MM.1S (cell line): Measurements from ENCODE around the gene PRKAR2B.

Experiments
- DNase-seq: peaks from one replicate; pipeline ENCODE4 v3.0.0-alpha.2; 2015
- H2AFZ ChIP-seq: fragments of 300-600 bp; sonication (generic); 2 replicates; pipeline ENCODE4 v1.6.0; 2016; ENCODE audit warnings: antibody characterized with exemption, low read length
- H3F3A ChIP-seq: fragments of 300-600 bp; sonication (generic); 2 replicates; pipeline ENCODE4 v1.6.1; 2016; ENCODE audit warnings: mild to moderate bottlenecking, antibody characterized with exemption, low read length, moderate library complexity, mixed read lengths; ENCODE audit not compliant: insufficient read depth
- H3K27ac ChIP-seq: fragments of 300-600 bp; sonication (generic); 2 replicates; pipeline ENCODE4 v1.5.1; 2016; ENCODE audit warnings: mild to moderate bottlenecking, low read length
- H3K27me3 ChIP-seq: fragments of 300-600 bp; sonication (generic); replicated peaks from 2 replicates; pipeline ENCODE4 v1.6.0; 2016; ENCODE audit warnings: low read length; ENCODE audit not compliant: insufficient read depth
- H3K36me3 ChIP-seq: fragments of 300-600 bp; sonication (generic); replicated peaks from 2 replicates; pipeline ENCODE4 v1.6.1; 2016; ENCODE audit warnings: mild to moderate bottlenecking, low read length, mixed read lengths; ENCODE audit not compliant: insufficient read depth
- H3K4me1 ChIP-seq: fragments of 300-600 bp; sonication (generic); 2 replicates; pipeline ENCODE4 v1.6.1; 2016; ENCODE audit warnings: low read length, mixed read lengths
- H3K4me2 ChIP-seq: fragments of 300-600 bp; sonication (generic); 2 replicates; pipeline ENCODE4 v1.6.0; 2016; ENCODE audit warnings: low read depth, low read length
- H3K4me3 ChIP-seq: fragments of 300-600 bp; sonication (generic); 2 replicates; pipeline ENCODE4 v1.5.1; 2016; ENCODE audit warnings: low read length, mixed read lengths
- H3K79me2 ChIP-seq: fragments of 300-600 bp; sonication (generic); 2 replicates; pipeline ENCODE4 v1.6.1; 2016; ENCODE audit warnings: mixed run types, low read length, mixed read lengths
- H3K9ac ChIP-seq: fragments of 300-600 bp; sonication (generic); 2 replicates; pipeline ENCODE4 v1.6.1; 2016; ENCODE audit warnings: low read length, mixed read lengths
- H3K9me2 ChIP-seq: fragments of 300-600 bp; sonication (generic); replicated peaks from 2 replicates; pipeline ENCODE4 v1.6.1; 2016; ENCODE audit warnings: mild to moderate bottlenecking, low read length, mixed read lengths; ENCODE audit not compliant: insufficient read depth
- H3K9me3 ChIP-seq: fragments of 300-600 bp; sonication (generic); replicated peaks from 2 replicates; pipeline ENCODE4 v1.6.1; 2016; ENCODE audit warnings: mild to moderate bottlenecking, low read length, mixed read lengths; ENCODE audit not compliant: insufficient read depth
- H4K20me1 ChIP-seq: fragments of 300-600 bp; sonication (generic); 2 replicates; pipeline ENCODE4 v1.6.1; 2016; ENCODE audit warnings: mild to moderate bottlenecking, low read length, moderate library complexity, mixed read lengths; ENCODE audit not compliant: insufficient read depth
- CTCF ChIP-seq: fragments of 300-600 bp; sonication (generic); IDR thresholded peaks from 2 replicates; pipeline ENCODE4 v1.5.1; 2016; ENCODE audit warnings: antibody characterized with exemption, low read length, mixed read lengths
- EZH2 ChIP-seq: fragments of 300-600 bp; sonication (generic); optimal IDR thresholded peaks from 2 replicates; pipeline ENCODE3; 2017; ENCODE audit warnings: low read depth, mild to moderate bottlenecking, antibody characterized with exemption, low read length, mixed read lengths
- EZH2phosphoT487 ChIP-seq: fragments of 300-600 bp; sonication (generic); IDR thresholded peaks from 2 replicates; pipeline ENCODE4 v1.6.1; 2018; ENCODE audit warnings: antibody characterized with exemption, low read length

Gene PRKAR2B

GRCh38 chr7:107128748-107129147 lies 84.2 kb downstream of the PRKAR2B start:
- H3K9me3 ChIP-seq, result no peaks in the 10 kb centered on the region
- H2AFZ ChIP-seq, result no peak overlapping the region
- H3K27ac ChIP-seq, result no peak overlapping the region
- H4K20me1 ChIP-seq, result no peaks in the 10 kb centered on the region
- no peak overlapping the region for H3K4me3 ChIP-seq
- no peaks in the 10 kb centered on the region for H3K79me2 ChIP-seq
- H3K4me1 ChIP-seq, result peaks cover 11% of the 10 kb centered on the region
- peaks cover 16% of the 10 kb centered on the region for H3F3A ChIP-seq
- H3K9ac ChIP-seq, result no peak overlapping the region
- DNase-seq, result no peak
- no peak overlapping the region for H3K4me2 ChIP-seq
- no peaks in the 10 kb centered on the region for H3K9me2 ChIP-seq
- no peaks in the 10 kb centered on the region for H3K36me3 ChIP-seq
- H3K27me3 ChIP-seq, result no peaks in the 10 kb centered on the region
- no peak for TF ChIP-seq EZH2phosphoT487
- no peak for TF ChIP-seq CTCF
- no peak for TF ChIP-seq EZH2

GRCh38 chr7:107130487-107131220 lies 86.1 kb downstream of the PRKAR2B start:
- TF ChIP-seq CTCF (0 out of 2 replicates have a peak, but pooled peaks have one; percentile 7), EZH2 (no peak)
- no peak overlapping the region for H3K9ac ChIP-seq
- peaks cover 11% of the 10 kb centered on the region for H3K4me1 ChIP-seq
- DNase-seq, result no peak
- no peaks in the 10 kb centered on the region for H3K79me2 ChIP-seq
- H4K20me1 ChIP-seq, result no peaks in the 10 kb centered on the region
- H3K9me2 ChIP-seq, result no peaks in the 10 kb centered on the region
- H3K9me3 ChIP-seq, result no peaks in the 10 kb centered on the region
- H3K36me3 ChIP-seq, result no peaks in the 10 kb centered on the region
- H3K27ac ChIP-seq, result no peak overlapping the region
- H3K27me3 ChIP-seq, result no peaks in the 10 kb centered on the region
- no peak overlapping the region for H2AFZ ChIP-seq
- no peak overlapping the region for H3K4me3 ChIP-seq
- H3K4me2 ChIP-seq, result no peak overlapping the region
- H3F3A ChIP-seq, result peaks cover 14% of the 10 kb centered on the region

- H3K4me3 ChIP-seq, result no peak overlapping the region
- no peak for DNase-seq
- H3K4me1 ChIP-seq, result no peaks in the 10 kb centered on the region
- no peak overlapping the region for H3K4me2 ChIP-seq
- TF ChIP-seq CTCF (no peak), EZH2 (no peak), EZH2phosphoT487 (no peak)
- no peaks in the 10 kb centered on the region for H3K79me2 ChIP-seq
- H3K9me3 ChIP-seq, result no peaks in the 10 kb centered on the region
- no peak overlapping the region for H3K9ac ChIP-seq
- no peaks in the 10 kb centered on the region for H3K36me3 ChIP-seq
- no peaks in the 10 kb centered on the region for H3K27me3 ChIP-seq
- H2AFZ ChIP-seq, result no peak overlapping the region
- no peak overlapping the region for H3K27ac ChIP-seq
- no peaks in the 10 kb centered on the region for H4K20me1 ChIP-seq
- no peaks in the 10 kb centered on the region for H3F3A ChIP-seq
- no peaks in the 10 kb centered on the region for H3K9me2 ChIP-seq
Measured at GRCh38 chr7:107133396-107133795, 88.9 kb downstream of the PRKAR2B start.
